OCI-LY7 (cell line): ENCODE results near the gene POU2F3. TPM values are rescaled to one million over a fixed set of nuclear protein-coding genes. Genes with fewer than 3 reads are reported as not detected.

ENCODE experiments used
- BruUV-seq: library from RNA; stranded (reverse); fragments of 400-500 nt; replicated peaks from 2 replicates; lab custom pipeline; 2021; lab: Mats Ljungman, UMichigan
- CTCF ChIA-PET: fragments of 300-600 bp; sonication (Branson Sonifier 250); formaldehyde crosslinking; loops from one replicate; lab custom pipeline; 2022; ENCODE audit warnings: antibody characterized with exemption; ENCODE audit not compliant: unreplicated experiment; lab: Charles Lee
- POLR2A ChIA-PET: fragments of 300-600 bp; sonication (Branson Sonifier 250); formaldehyde crosslinking; loops from one replicate; lab custom pipeline; 2022; ENCODE audit warnings: antibody characterized with exemption; lab: Charles Lee
- DNase-seq: peaks from one replicate; pipeline ENCODE4 v3.0.0-alpha.2; 2015; ENCODE audit warnings: low spot score
- H2AFZ ChIP-seq: fragments of 200-600 bp; sonication (generic), shearing (Covaris generic); 2 replicates; pipeline ENCODE4 v1.6.1; 2014; ENCODE audit warnings: mild to moderate bottlenecking, antibody characterized with exemption, low read length, moderate library complexity
- H3K27ac ChIP-seq: fragments of 200-600 bp; sonication (generic); 2 replicates; pipeline ENCODE4 v1.5.1; 2014; ENCODE audit warnings: mixed run types, low read depth, mild to moderate bottlenecking, moderate library complexity, low read length, inconsistent platforms; ENCODE audit not compliant: poor library complexity, severe bottlenecking
- H3K36me3 ChIP-seq: fragments of 200-600 bp; sonication (generic); 2 replicates; pipeline ENCODE4 v1.6.1; 2014; ENCODE audit warnings: mild to moderate bottlenecking, antibody characterized with exemption, low read length, moderate library complexity, mixed read lengths; ENCODE audit not compliant: insufficient read depth
- H3K4me1 ChIP-seq: fragments of 200-600 bp; sonication (generic); 2 replicates; pipeline ENCODE4 v1.5.1; 2014; ENCODE audit warnings: mild to moderate bottlenecking, low read length; ENCODE audit not compliant: insufficient read depth, poor library complexity, severe bottlenecking
- H3K4me2 ChIP-seq: fragments of 200-600 bp; sonication (generic); 2 replicates; pipeline ENCODE4 v1.6.1; 2014; ENCODE audit warnings: mild to moderate bottlenecking, low read length
- H3K4me3 ChIP-seq: fragments of 200-600 bp; sonication (generic); 2 replicates; pipeline ENCODE4 v1.5.1; 2014; ENCODE audit warnings: mild to moderate bottlenecking, low read depth, low read length; ENCODE audit not compliant: poor library complexity, severe bottlenecking
- H3K79me2 ChIP-seq: fragments of 200-600 bp; sonication (generic); 2 replicates; pipeline ENCODE4 v1.6.1; 2016; ENCODE audit warnings: low read depth, mild to moderate bottlenecking, low read length, moderate library complexity, mixed read lengths; ENCODE audit not compliant: insufficient read depth
- H3K9me2 ChIP-seq: fragments of 200-600 bp; sonication (generic); 2 replicates; pipeline ENCODE4 v1.6.1; 2016; ENCODE audit warnings: mild to moderate bottlenecking, low read length, mixed read lengths; ENCODE audit not compliant: insufficient read depth
- H3K9me3 ChIP-seq: fragments of 200-600 bp; sonication (generic); 2 replicates; pipeline ENCODE4 v1.6.1; 2014; ENCODE audit warnings: mild to moderate bottlenecking, mixed run types, low read length, mixed read lengths
- H4K20me1 ChIP-seq: fragments of 200-600 bp; sonication (generic); 2 replicates; pipeline ENCODE4 v1.6.1; 2014; ENCODE audit warnings: mild to moderate bottlenecking, antibody characterized with exemption, low read length, moderate library complexity, mixed read lengths; ENCODE audit not compliant: insufficient read depth
- CTCF ChIP-seq: fragments of 200-600 bp; sonication (generic); conservative IDR thresholded peaks from 2 replicates; pipeline ENCODE4 v1.5.1; 2014; ENCODE audit warnings: mild to moderate bottlenecking, antibody characterized with exemption, low read length, moderate library complexity, mixed read lengths
- EZH2phosphoT487 ChIP-seq: fragments of 200-600 bp; sonication (generic); IDR thresholded peaks from 2 replicates; pipeline ENCODE4 v1.6.1; 2018; ENCODE audit warnings: low read depth, borderline replicate concordance, mild to moderate bottlenecking, mixed run types, antibody characterized with exemption, low read length, moderate library complexity, mixed read lengths
- intact Hi-C: fragments of 100-400 bp; cut with micrococcal nuclease; formaldehyde crosslinking; loops from one replicate; pipeline ENCODE4 v1.10.0; 2022; ENCODE audit not compliant: unreplicated experiment
- total RNA-seq, 2 experiments: library from RNA; depleted of rRNA in 1 of 2; stranded (reverse); fragments of >200 nt in 1 of 2; shearing (Covaris generic) in 1 of 2; gene quantifications; 2 replicates each; pipeline ENCODE4 v1.2.3, GENCODE V29; 2014 to 2022

The POU2F3 gene
- total RNA-seq, 2 experiments from 2014 or later, result 0.16 TPM; not detected in 1

- H3K4me2 ChIP-seq, result no peak overlapping the region
- H3K4me1 ChIP-seq, result no peaks in the 10 kb centered on the region
- ChIA-PET POLR2A (no interaction called here), CTCF (no interaction called here)
- no peak overlapping the region for H2AFZ ChIP-seq
- BruUV-seq, result no TSS peak
- no peak overlapping the region for H3K4me3 ChIP-seq
- H3K9me2 ChIP-seq, result no peaks in the 10 kb centered on the region
- H3K9me3 ChIP-seq, result no peaks in the 10 kb centered on the region
- no peaks in the 10 kb centered on the region for H4K20me1 ChIP-seq
- no peak for TF ChIP-seq EZH2phosphoT487
- no peak for TF ChIP-seq CTCF
- no peaks in the 10 kb centered on the region for H3K36me3 ChIP-seq
- no peak for DNase-seq
- intact Hi-C loops, result no loop called here
- no peaks in the 10 kb centered on the region for H3K79me2 ChIP-seq
- H3K27ac ChIP-seq, result no peak overlapping the region
Measured at GRCh38 chr11:120244476-120245365, 4.8 kb downstream of the POU2F3 start.

- no peaks in the 10 kb centered on the region for H4K20me1 ChIP-seq
- no peak for DNase-seq
- no TSS peak for BruUV-seq
- POLR2A ChIA-PET, result no interaction called here
- no peaks in the 10 kb centered on the region for H3K36me3 ChIP-seq
- H3K4me1 ChIP-seq, result no peaks in the 10 kb centered on the region
- no peaks in the 10 kb centered on the region for H3K9me2 ChIP-seq
- no peaks in the 10 kb centered on the region for H3K9me3 ChIP-seq
- no peak overlapping the region for H2AFZ ChIP-seq
- no peaks in the 10 kb centered on the region for H3K79me2 ChIP-seq
- intact Hi-C loops, result no loop called here
- H3K4me2 ChIP-seq, result no peak overlapping the region
- CTCF ChIA-PET, result interaction anchor here (0.6 kb wide), 1 partner anchor 29 kb away, joined by 3 read pairs; no protein-coding TSS in a partner anchor
- H3K27ac ChIP-seq, result no peak overlapping the region
- H3K4me3 ChIP-seq, result no peak overlapping the region
- no peak for TF ChIP-seq EZH2phosphoT487
Measured at GRCh38 chr11:120245434-120245833, 5.5 kb downstream of the POU2F3 start.

DNA sequence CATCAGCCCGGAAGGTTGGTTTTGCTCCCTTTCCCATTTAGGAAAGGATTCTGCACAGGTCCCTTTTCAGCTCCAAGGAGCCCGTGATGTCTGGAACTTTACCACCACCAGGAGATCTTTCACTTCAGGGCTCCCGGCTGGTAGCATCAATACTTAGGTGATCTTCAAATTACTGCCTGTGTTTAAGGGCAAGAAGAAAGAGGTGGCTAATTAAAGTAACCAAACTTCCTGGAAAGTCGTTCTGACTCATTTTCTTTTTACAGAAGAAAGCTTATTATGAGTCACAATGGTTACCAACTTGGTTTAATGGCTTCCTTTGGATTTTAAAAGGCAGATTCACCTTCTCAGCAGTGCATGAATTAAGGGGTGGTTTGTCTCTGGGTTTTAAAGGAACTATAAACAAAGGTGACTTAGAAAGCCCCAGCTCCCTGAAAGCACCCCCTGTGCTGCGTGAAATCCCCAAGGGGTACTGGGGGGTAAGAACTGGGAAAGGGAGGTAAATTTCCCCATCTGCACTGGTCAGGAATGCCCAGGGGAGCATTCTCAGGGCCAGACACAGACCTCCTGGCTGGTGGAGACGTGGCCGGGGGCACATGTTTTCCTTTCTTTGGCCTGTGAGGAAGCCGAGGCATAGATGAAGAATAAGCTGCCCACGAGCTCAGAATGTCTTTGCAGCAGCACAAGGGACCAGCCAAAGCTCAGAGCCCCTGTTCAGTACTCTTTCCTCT, 8.8 kb downstream of the POU2F3 start:
- H3K36me3 ChIP-seq, result no peaks in the 10 kb centered on the region
- no peaks in the 10 kb centered on the region for H3K79me2 ChIP-seq
- H3K4me2 ChIP-seq, result no peak overlapping the region
- POLR2A ChIA-PET, result no interaction called here
- intact Hi-C loops, result no loop called here
- BruUV-seq, result no TSS peak
- DNase-seq, result no peak
- no peak overlapping the region for H2AFZ ChIP-seq
- H3K4me1 ChIP-seq, result no peaks in the 10 kb centered on the region
- no peaks in the 10 kb centered on the region for H3K9me3 ChIP-seq
- TF ChIP-seq EZH2phosphoT487 (no peak), CTCF (no peak)
- H3K4me3 ChIP-seq, result no peak overlapping the region
- no peaks in the 10 kb centered on the region for H4K20me1 ChIP-seq
- H3K9me2 ChIP-seq, result no peaks in the 10 kb centered on the region
- no peak overlapping the region for H3K27ac ChIP-seq
- CTCF ChIA-PET, result no interaction called here
